PC-9 (cell line): ENCODE measurements around the gene PALM3. TPM values are rescaled to one million over a fixed set of nuclear protein-coding genes. Genes with fewer than 3 reads are reported as not detected.
A peak's percentile ranks its signal among the peaks of the same experiment; 100 is the strongest.

Experiments used
- BruUV-seq: library from RNA; stranded (reverse); fragments of 400-500 nt; replicated peaks from 2 replicates; lab custom pipeline; 2021; lab: Mats Ljungman, UMichigan
- CTCF ChIA-PET: fragments of 300-600 bp; sonication (Branson Sonifier 250); formaldehyde crosslinking; loops from one replicate; lab custom pipeline; 2022; ENCODE audit warnings: antibody characterized with exemption; lab: Charles Lee
- POLR2A ChIA-PET: fragments of 300-600 bp; sonication (Branson Sonifier 250); formaldehyde crosslinking; loops from one replicate; lab custom pipeline; 2022; ENCODE audit warnings: antibody characterized with exemption; ENCODE audit not compliant: unreplicated experiment; lab: Charles Lee
- DNase-seq, 2 experiments: peaks; one replicate each; pipeline versions ENCODE4 v3.0.0 to v3.0.0-alpha.2; 2015 to 2022; ENCODE audit warnings: mixed read lengths in 1 of 2
- H2AFZ ChIP-seq: fragments of 200-600 bp; sonication (generic); 2 replicates; pipeline ENCODE4 v1.8.1; 2017; ENCODE audit warnings: antibody characterized with exemption
- H3F3A ChIP-seq: fragments of 200-600 bp; sonication (generic); 2 replicates; pipeline ENCODE4 v1.8.1; 2017; ENCODE audit warnings: antibody characterized with exemption, mild to moderate bottlenecking, low read depth; ENCODE audit not compliant: insufficient read depth
- H3K27ac ChIP-seq: fragments of 200-600 bp; sonication (generic); 2 replicates; pipeline ENCODE4 v1.6.1; 2016; ENCODE audit warnings: mixed run types
- H3K27me3 ChIP-seq: fragments of 200-600 bp; sonication (generic); 2 replicates; pipeline ENCODE4 v1.6.1; 2016; ENCODE audit warnings: low read depth, mixed run types; ENCODE audit not compliant: insufficient read depth
- H3K36me3 ChIP-seq: fragments of 200-600 bp; sonication (generic); 2 replicates; pipeline ENCODE4 v1.6.1; 2016; ENCODE audit warnings: low read depth, mixed run types
- H3K4me1 ChIP-seq: fragments of 200-600 bp; sonication (generic); replicated peaks from 2 replicates; pipeline ENCODE4 v1.6.1; 2016; ENCODE audit warnings: mixed run types; ENCODE audit not compliant: insufficient read depth
- H3K4me2 ChIP-seq: fragments of 200-600 bp; sonication (generic); 2 replicates; pipeline ENCODE4 v1.6.1; 2017; ENCODE audit warnings: mixed run types
- H3K4me3 ChIP-seq: fragments of 200-600 bp; sonication (generic); 2 replicates; pipeline ENCODE4 v1.6.1; 2016; ENCODE audit warnings: mixed run types
- H3K79me2 ChIP-seq: fragments of 200-600 bp; sonication (generic); 2 replicates; pipeline ENCODE4 v1.6.1; 2017; ENCODE audit warnings: low read depth, mixed run types
- H3K9me2 ChIP-seq: fragments of 200-600 bp; sonication (generic); 2 replicates; pipeline ENCODE4 v1.8.1; 2017; ENCODE audit warnings: mild to moderate bottlenecking; ENCODE audit not compliant: insufficient read depth
- H3K9me3 ChIP-seq: fragments of 200-600 bp; sonication (generic); 2 replicates; pipeline ENCODE4 v1.8.1; 2016; ENCODE audit warnings: low read depth; ENCODE audit not compliant: insufficient read depth
- H4K20me1 ChIP-seq: fragments of 200-600 bp; sonication (generic); 2 replicates; pipeline ENCODE4 v1.8.1; 2017; ENCODE audit not compliant: insufficient read depth
- EZH2 ChIP-seq: fragments of 200-600 bp; sonication (generic); IDR thresholded peaks from 2 replicates; pipeline ENCODE4 v1.8.0; 2017; ENCODE audit warnings: antibody characterized with exemption, low read depth
- intact Hi-C: fragments of 100-400 bp; cut with micrococcal nuclease; formaldehyde crosslinking; loops from one replicate; pipeline ENCODE4 v1.10.0; 2022; ENCODE audit not compliant: unreplicated experiment
- total RNA-seq: library from RNA; stranded (reverse); gene quantifications from 2 replicates; pipeline ENCODE4 v1.2.3, GENCODE V29; 2021
- TF ChIP-seq, protein P1 (sequence below): fragments of 200-600 bp; sonication (generic); conservative IDR thresholded peaks from 2 replicates; pipeline ENCODE4 v1.6.1; 2017; ENCODE audit warnings: mixed run types, antibody characterized with exemption, mild to moderate bottlenecking, moderate library complexity

PALM3 gene
- total RNA-seq, 1 experiment from 2014 or later = 28.8 TPM

DNA sequence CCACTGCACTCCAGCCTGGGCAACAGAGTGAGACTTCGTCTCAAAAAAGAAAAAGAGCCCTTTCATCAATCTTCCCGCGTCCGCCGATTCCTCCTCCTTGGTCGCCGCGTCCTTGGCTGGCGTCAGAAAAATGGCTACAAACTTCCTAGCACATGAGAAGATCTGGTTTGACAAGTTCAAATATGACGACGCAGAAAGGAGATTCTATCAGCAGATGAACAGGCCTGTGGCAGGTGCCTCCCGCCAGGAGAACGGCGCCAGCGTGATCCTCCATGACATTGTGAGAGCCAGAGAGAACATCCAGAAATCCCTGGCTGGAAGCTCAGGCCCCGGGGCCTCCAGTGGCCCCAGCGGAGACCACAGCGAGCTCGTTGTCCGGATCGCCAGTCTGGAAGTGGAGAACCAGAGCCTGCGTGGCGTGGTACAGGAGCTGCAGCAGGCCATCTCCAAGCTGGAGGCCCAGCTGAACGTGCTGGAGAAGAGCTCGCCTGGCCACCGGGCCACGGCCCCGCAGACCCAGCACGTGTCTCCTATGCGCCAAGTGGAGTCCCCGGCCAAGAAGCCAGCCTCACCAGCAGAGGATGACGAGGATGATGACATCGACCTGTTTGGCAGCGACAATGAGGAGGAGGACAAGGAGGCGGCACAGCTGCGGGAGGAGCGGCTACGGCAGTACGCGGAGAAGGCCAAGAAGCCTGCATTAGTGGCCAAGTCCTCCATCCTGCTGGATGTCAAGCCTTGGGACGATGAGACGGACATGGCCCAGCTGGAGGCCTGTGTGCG lies 8.6 kb upstream of the PALM3 start:
- Histone ChIP-seq H3F3A (peaks cover 23% of the 10 kb centered on the region), H3K79me2 (no peaks in the 10 kb centered on the region), H3K4me2 (no peak overlapping the region), H4K20me1 (no peaks in the 10 kb centered on the region), H3K9me3 (no peaks in the 10 kb centered on the region), H3K36me3 (no peaks in the 10 kb centered on the region), H3K27me3 (no peaks in the 10 kb centered on the region), H3K4me3 (no peak overlapping the region), H3K27ac (no peak overlapping the region), H3K9me2 (no peaks in the 10 kb centered on the region), H3K4me1 (0 out of 2 replicates have a peak, but pooled peaks cover 10% of the 10 kb centered on the region), H2AFZ (no peak overlapping the region)
- intact Hi-C loops = loop anchor here (5.0 kb wide), 2 partner anchors 38 to 473 kb away; partner anchors contain the start of gene IL27RA
- CTCF ChIA-PET = no interaction called here
- TF ChIP-seq, protein P1, sequence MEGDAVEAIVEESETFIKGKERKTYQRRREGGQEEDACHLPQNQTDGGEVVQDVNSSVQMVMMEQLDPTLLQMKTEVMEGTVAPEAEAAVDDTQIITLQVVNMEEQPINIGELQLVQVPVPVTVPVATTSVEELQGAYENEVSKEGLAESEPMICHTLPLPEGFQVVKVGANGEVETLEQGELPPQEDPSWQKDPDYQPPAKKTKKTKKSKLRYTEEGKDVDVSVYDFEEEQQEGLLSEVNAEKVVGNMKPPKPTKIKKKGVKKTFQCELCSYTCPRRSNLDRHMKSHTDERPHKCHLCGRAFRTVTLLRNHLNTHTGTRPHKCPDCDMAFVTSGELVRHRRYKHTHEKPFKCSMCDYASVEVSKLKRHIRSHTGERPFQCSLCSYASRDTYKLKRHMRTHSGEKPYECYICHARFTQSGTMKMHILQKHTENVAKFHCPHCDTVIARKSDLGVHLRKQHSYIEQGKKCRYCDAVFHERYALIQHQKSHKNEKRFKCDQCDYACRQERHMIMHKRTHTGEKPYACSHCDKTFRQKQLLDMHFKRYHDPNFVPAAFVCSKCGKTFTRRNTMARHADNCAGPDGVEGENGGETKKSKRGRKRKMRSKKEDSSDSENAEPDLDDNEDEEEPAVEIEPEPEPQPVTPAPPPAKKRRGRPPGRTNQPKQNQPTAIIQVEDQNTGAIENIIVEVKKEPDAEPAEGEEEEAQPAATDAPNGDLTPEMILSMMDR = no peak
- TF ChIP-seq EZH2 = no peak
- BruUV-seq = no TSS peak
- POLR2A ChIA-PET = no interaction called here
- DNase-seq = no peak

DNA sequence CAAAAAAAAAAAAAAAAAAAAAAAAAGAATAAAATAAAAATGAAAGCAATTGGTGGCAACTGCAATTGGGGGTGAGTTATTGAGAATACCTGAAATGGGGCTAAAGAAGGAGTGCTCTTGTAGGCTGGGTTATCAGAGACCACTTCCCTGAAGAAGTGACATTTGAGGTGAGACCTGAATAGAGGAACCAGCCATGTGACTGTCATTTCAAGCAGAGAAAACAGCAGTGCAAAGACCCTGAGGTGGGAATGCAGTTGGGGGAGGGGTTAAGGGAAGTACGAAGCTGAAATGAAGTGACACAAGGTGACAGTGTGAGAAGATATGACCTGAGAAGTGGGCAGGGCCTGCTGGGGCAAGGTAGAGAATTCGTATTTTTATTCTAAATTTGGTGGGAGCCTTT lies 4.3 kb upstream of the PALM3 start:
- Histone ChIP-seq H3K27me3 (no peaks in the 10 kb centered on the region), H3K4me3 (no peak overlapping the region), H2AFZ (no peak overlapping the region), H3F3A (peaks cover 14% of the 10 kb centered on the region; the same call in 1 of the 2 replicates), H3K9me3 (no peaks in the 10 kb centered on the region), H4K20me1 (no peaks in the 10 kb centered on the region), H3K79me2 (no peaks in the 10 kb centered on the region), H3K27ac (no peak overlapping the region), H3K4me1 (peaks cover 19% of the 10 kb centered on the region), H3K4me2 (no peak overlapping the region), H3K9me2 (no peaks in the 10 kb centered on the region), H3K36me3 (no peaks in the 10 kb centered on the region)
- POLR2A ChIA-PET = no interaction called here
- TF ChIP-seq EZH2 = no peak
- TF ChIP-seq, protein P1 = no peak
- intact Hi-C loops = no loop called here
- no peak for DNase-seq
- no TSS peak for BruUV-seq
- CTCF ChIA-PET = no interaction called here

DNA sequence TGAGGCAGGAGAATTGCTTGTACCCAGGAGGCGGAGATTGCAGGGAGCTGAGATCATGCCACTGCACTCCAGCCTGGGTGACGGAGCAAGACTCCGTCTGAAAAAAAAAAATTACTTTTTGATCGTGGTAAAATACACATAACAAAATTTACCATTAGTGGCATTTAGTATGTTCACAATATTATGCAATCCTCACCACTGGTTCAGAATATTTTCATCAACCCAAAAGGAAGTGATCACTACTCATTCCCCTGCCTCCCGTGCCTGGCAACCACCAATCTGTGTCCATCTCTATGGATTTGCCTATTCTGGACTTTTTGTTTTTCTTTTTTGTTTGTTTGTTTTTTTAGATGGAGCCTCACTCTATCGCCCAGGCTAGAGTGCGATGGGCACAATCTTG lies 1.2 kb upstream of the PALM3 start:
- no peak for TF ChIP-seq EZH2
- TF ChIP-seq, protein P1 = no peak
- CTCF ChIA-PET = no interaction called here
- Histone ChIP-seq H3K27ac (no peak overlapping the region), H3K36me3 (no peaks in the 10 kb centered on the region), H2AFZ (no peak overlapping the region), H3K9me3 (no peaks in the 10 kb centered on the region), H3F3A (peaks cover 25% of the 10 kb centered on the region; the same call in 1 of the 2 replicates), H3K79me2 (no peaks in the 10 kb centered on the region), H3K4me2 (peak overlapping the region; percentile 77; the same call in 1 of the 2 replicates), H3K27me3 (no peaks in the 10 kb centered on the region), H3K4me3 (no peak overlapping the region), H3K9me2 (no peaks in the 10 kb centered on the region), H4K20me1 (no peaks in the 10 kb centered on the region), H3K4me1 (peaks cover 21% of the 10 kb centered on the region)
- intact Hi-C loops = no loop called here
- no TSS peak for BruUV-seq
- POLR2A ChIA-PET = no interaction called here
- DNase-seq = no peak
